Ovary (tissue), 9 donors: ENCODE data around the gene GRID1. TPM values are rescaled to one million over a fixed set of nuclear protein-coding genes. Genes with fewer than 3 reads are reported as not detected.
"Not testable (repeated sequence)": the region's sequence is repeated elsewhere in the genome, so short reads cannot be mapped to it uniquely, and the experiment has no call there.

Experiments used
- DNase-seq, 5 donors: peaks; one replicate each; pipeline ENCODE4 v3.0.0-alpha.2; 2019 to 2020
- H3K27ac ChIP-seq, 2 donors: fragments of 200-600 bp; one replicate each; pipeline versions ENCODE4 v1.5.1 to v1.8.0; 2019 to 2022
- H3K27me3 ChIP-seq: fragments of 200-600 bp; one replicate; pipeline ENCODE4 v1.8.0; 2022
- H3K36me3 ChIP-seq: fragments of 200-600 bp; sonication (generic); one replicate; pipeline ENCODE4 v1.5.1; 2019
- H3K4me1 ChIP-seq: one replicate; pipeline ENCODE4 v1.8.1; 2013; ENCODE audit warnings: mild to moderate bottlenecking, moderate library complexity; ENCODE audit not compliant: insufficient read depth
- H3K4me3 ChIP-seq: fragments of 200-600 bp; sonication (generic); one replicate; pipeline ENCODE4 v1.5.1; 2017
- H3K9me3 ChIP-seq, 2 donors: fragments of 200-600 bp in 1 of 2; sonication (generic) in 1 of 2; one replicate each; pipeline versions ENCODE4 v1.5.1 to v1.8.1; 2013 to 2019; ENCODE audit warnings: mild to moderate bottlenecking in 1 of 2, moderate library complexity in 1 of 2
- CTCF ChIP-seq, 3 donors: fragments of 450-650 bp in 2 of 3; fragments of 200-600 bp in 1 of 3; IDR thresholded peaks; one replicate each; pipeline versions ENCODE4 v1.5.1 to v1.8.0; 2016 to 2022; ENCODE audit warnings: antibody characterized with exemption in 3 of 3, mild to moderate bottlenecking in 1 of 3
- EP300 ChIP-seq: sonication (generic); formaldehyde crosslinking; IDR thresholded peaks from one replicate; pipeline ENCODE4 v1.6.1; 2017; ENCODE audit warnings: antibody characterized with exemption
- POLR2A ChIP-seq: fragments of 450-650 bp; IDR thresholded peaks from one replicate; pipeline ENCODE4 v1.6.1; 2017; ENCODE audit warnings: antibody characterized with exemption, mild to moderate bottlenecking, moderate library complexity
- WGBS, 3 donors: extraction: QIAGEN DNeasy Blood & Tissue Kit in 1 of 3; methylation state at CpG; one replicate each; pipeline versions ENCODE4 v1.1.5 to v1.1.7; 2013 to 2017; 5-methylcytosine and 5-hydroxymethylcytosine counted together
- intact Hi-C, 4 donors: fragments of 100-400 bp; cut with DNase I; formaldehyde crosslinking; loops; one replicate each; pipeline versions ENCODE4 v1.11.0 to v1.15.1; 2022 to 2023
- polyA plus RNA-seq, 2 donors: library from polyadenylated mRNA; stranded (reverse); fragments of 200-250 nt in 1 of 2; fragments of 350-450 nt in 1 of 2; fragmentation: Illumina TruSeq in 1 of 2; extraction: RNeasy Lipid Tissue Mini Kit (QIAGEN cat#74804) in 1 of 2; gene quantifications; one replicate each; pipeline ENCODE4 v1.2.3, GENCODE V29; 2013 to 2014
- total RNA-seq, 7 donors: library from RNA; depleted of rRNA in 2 of 7; stranded (reverse); fragments of >200 nt in 2 of 7; fragmentation: NEBNext Ultra II Directional in 3 of 7; extraction: Animal tissue kit (Norgen Biotek cat#: 25700) in 3 of 7; gene quantifications; one replicate each; pipeline versions ENCODE4 v1.1.0 to v1.2.4, GENCODE V29; 2016 to 2023
- donor health status: DM: no; HTN: no; CAD: no; lungs with moderate emphysema.
- donor health status: DM: no; HTN: no; CAD: no.
- donor health status: Bipolar disorder and iron deficiency.
- donor health status: DM: yes; HTN: yes; CAD: no.
- donor health status: DM: no; HTN: no; CAD: no.
- donor health status: DM: yes; HTN: yes; CAD: no.

Gene GRID1
- total and polyA plus RNA-seq, 9 donors: 0.57 to 6.2 (median 1.8) TPM

GRCh38 chr10:85850736-85851135 is 515.9 kb downstream of the GRID1 start:
- DNase-seq: no peak
- Histone ChIP-seq H3K4me1 (no peaks in the 10 kb centered on the region), H3K4me3 (no peak overlapping the region), H3K27me3 (no peaks in the 10 kb centered on the region), H3K36me3 (no peaks in the 10 kb centered on the region), H3K27ac (no peak overlapping the region), H3K9me3 (no peaks in the 10 kb centered on the region)
- intact Hi-C loops: no loop called here
- 92 to 93% (median 93%) methylated on average over 3 of the region's 3 CpGs for WGBS, 3 donors
- no peak for TF ChIP-seq EP300
- no peak for TF ChIP-seq POLR2A
- TF ChIP-seq CTCF (IDR thresholded peaks at IDR 0.05): no peak

DNA sequence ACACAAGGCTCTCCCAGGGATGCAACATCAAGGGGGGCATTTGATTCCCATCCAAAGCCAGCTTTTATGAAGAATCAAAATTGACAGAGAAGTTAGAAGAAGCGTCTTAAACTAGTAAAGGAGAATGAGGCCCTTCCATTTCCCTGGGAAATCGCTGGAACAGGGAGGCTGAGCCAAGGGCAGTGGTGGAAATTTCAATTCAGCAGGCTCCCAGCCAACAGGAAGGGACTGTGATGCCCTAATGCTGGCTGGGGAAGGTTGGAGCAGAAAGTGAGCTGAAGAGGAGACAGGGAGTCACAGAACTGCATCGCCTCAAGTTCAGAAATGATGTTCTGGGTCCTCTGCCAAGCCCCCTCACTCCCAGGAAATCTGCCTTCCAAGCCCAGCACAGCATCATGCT is 517.3 kb downstream of the GRID1 start:
- no peak for TF ChIP-seq EP300
- no peak for TF ChIP-seq POLR2A
- TF ChIP-seq CTCF (IDR thresholded peaks at IDR 0.05): no peak
- Histone ChIP-seq H3K36me3 (no peaks in the 10 kb centered on the region), H3K27ac (no peak overlapping the region), H3K9me3 (no peaks in the 10 kb centered on the region), H3K27me3 (no peaks in the 10 kb centered on the region), H3K4me3 (no peak overlapping the region), H3K4me1 (no peaks in the 10 kb centered on the region)
- WGBS, 3 donors: 42 to 45% (median 44%) methylated on average over 3 of the region's 3 CpGs
- no peak for DNase-seq
- intact Hi-C loops: no loop called here

DNA sequence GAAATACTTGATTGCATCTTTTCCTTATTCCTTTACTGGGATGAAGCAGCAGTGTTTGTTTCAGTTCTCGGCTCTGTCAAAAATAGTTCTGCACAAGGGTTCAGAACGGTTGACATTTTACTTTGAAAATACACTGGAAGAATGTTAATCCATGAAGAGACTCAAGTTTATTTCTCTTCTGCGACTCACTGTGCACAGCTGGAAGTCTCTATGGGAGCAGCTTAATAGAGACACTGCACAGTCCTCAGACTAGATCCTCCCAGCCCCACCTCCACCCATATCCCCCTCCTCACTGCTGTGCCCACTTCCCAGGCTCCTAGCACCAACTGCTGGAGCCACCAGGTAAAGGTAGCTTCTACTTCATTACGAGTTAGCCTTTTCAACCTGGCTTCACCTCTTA is 517.8 kb downstream of the GRID1 start:
- DNase-seq: no peak
- Histone ChIP-seq H3K27me3 (no peaks in the 10 kb centered on the region), H3K4me1 (no peaks in the 10 kb centered on the region), H3K4me3 (no peak overlapping the region), H3K9me3 (no peaks in the 10 kb centered on the region), H3K27ac (no peak overlapping the region), H3K36me3 (no peaks in the 10 kb centered on the region)
- TF ChIP-seq EP300 (no peak), CTCF (IDR thresholded peaks at IDR 0.05) (no peak)
- intact Hi-C loops: no loop called here
- WGBS, 3 donors: 51 to 68% (median 52%) methylated on average over 4 of the region's 4 CpGs

DNA sequence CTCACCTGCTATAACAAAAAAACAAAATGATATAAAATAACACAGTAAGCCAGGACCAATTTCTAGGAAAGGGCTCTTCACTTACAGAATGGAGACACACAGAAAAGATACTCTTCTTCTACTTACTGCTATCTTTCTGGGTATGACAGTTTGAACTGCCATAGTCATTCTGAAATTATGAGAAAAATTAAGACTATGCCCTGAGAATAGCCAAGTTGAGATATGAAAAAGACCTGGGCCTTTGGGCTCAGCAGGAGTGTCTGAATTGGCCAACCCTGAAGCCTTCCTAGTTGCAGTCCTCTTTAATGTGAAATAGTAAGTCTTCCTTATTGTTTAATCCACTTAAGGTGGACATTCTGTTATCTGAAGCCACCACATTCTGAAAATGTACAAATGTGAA is 519.5 kb downstream of the GRID1 start:
- intact Hi-C loops: no loop called here
- no peak for DNase-seq
- H3K27ac ChIP-seq: no peak overlapping the region
- H3K36me3 ChIP-seq: no peaks in the 10 kb centered on the region
- H3K4me1 ChIP-seq: no peaks in the 10 kb centered on the region
- H3K9me3 ChIP-seq: no peaks in the 10 kb centered on the region
- no peaks in the 10 kb centered on the region for H3K27me3 ChIP-seq
- H3K4me3 ChIP-seq: no peak overlapping the region
- TF ChIP-seq CTCF (IDR thresholded peaks at IDR 0.05) (no peak), EP300 (no peak)

DNA sequence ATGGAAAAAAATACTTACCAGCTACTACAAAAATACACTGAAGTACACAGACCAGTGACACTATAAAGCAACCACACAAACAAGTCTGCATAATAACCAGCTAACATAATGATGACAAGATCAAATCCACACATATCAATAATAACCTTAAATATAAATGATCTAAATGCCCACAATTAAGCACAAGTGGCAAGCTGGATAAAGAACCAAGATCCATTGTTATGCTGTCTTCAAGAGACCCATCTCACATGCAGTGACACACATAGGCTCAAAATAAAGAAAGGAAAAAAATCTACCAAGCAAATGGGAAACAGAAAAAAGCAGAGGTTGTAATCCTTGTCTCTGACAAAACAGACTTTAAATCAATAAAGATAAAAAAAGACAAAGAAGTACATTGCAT is 527.9 kb downstream of the GRID1 start:
- DNase-seq, H3K27me3 ChIP-seq, H3K4me3 ChIP-seq, H3K9me3 ChIP-seq, H3K4me1 ChIP-seq, H3K36me3 ChIP-seq, H3K27ac ChIP-seq, intact Hi-C loops: not testable (repeated sequence)
